HCT116 (cell line): Measurements from ENCODE around the gene ETNK1. TPM values are rescaled to one million over a fixed set of nuclear protein-coding genes. Genes with fewer than 3 reads are reported as not detected.
A peak's percentile ranks its signal among the peaks of the same experiment; 100 is the strongest.

Experiments
- ATAC-seq: fragments of 200-7000 bp; cut with Tn5 transposase; 2 replicates; pipeline ENCODE4 v1.9.1; 2020; ENCODE audit warnings: mild to moderate bottlenecking, moderate library complexity
- BruUV-seq: library from RNA; stranded (reverse); fragments of 400-500 nt; replicated peaks from 2 replicates; lab custom pipeline; 2021; lab: Mats Ljungman, UMichigan
- CTCF ChIA-PET: fragments of 300-600 bp; sonication (Branson Sonifier 250); formaldehyde crosslinking; loops from one replicate; lab custom pipeline; 2021; ENCODE audit warnings: antibody characterized with exemption; lab: Charles Lee
- POLR2A ChIA-PET: fragments of 300-600, 350-600 bp; sonication (Branson Sonifier 250); formaldehyde crosslinking; loops from one replicate; lab custom pipeline; 2021; ENCODE audit warnings: antibody characterized with exemption; lab: Charles Lee
- RAD21 ChIA-PET, 2 experiments: fragments of 300-600 bp; sonication (Branson Sonifier 250); formaldehyde crosslinking; loops; one replicate each; lab custom pipeline; 2023; ENCODE audit warnings: low total read pairs in 2 of 2; ENCODE audit not compliant: uncharacterized antibody in 2 of 2, unreplicated experiment in 2 of 2, low non-redundant PET in 1 of 2; lab: Charles Lee
- DNase-seq: peaks from one replicate; pipeline ENCODE4 v3.0.0-alpha.2; 2010; ENCODE audit warnings: low read depth, low spot score
- H2AFZ ChIP-seq: fragments of 200-600 bp; shearing (Covaris generic), sonication (generic); 2 replicates; pipeline ENCODE4 v1.6.1; 2017; ENCODE audit warnings: low read depth, mixed run types, mixed read lengths, antibody characterized with exemption, low read length; ENCODE audit not compliant: poor library complexity, severe bottlenecking
- H3K27ac ChIP-seq: 2 replicates; pipeline ENCODE4 v1.5.1; 2012; ENCODE audit warnings: low read depth, low read length
- H3K27me3 ChIP-seq: fragments of 200-600 bp; sonication (generic); 2 replicates; pipeline ENCODE4 v1.6.1; 2016; ENCODE audit warnings: mixed run types, low read length, mixed read lengths; ENCODE audit not compliant: insufficient read depth
- H3K36me3 ChIP-seq, 2 experiments: fragments of 200-500 bp in 1 of 2; fragments of 200-600 bp in 1 of 2; sonication (Bioruptor generic) in 1 of 2; sonication (generic) in 1 of 2; 2 replicates each; pipeline versions ENCODE4 v1.5.1 to v1.6.1; 2014 to 2016; ENCODE audit warnings: low read length in 2 of 2, inconsistent platforms in 1 of 2, mixed read lengths in 1 of 2, mixed run types in 1 of 2; ENCODE audit not compliant: insufficient read depth in 2 of 2, control insufficient read depth in 1 of 2
- H3K4me1 ChIP-seq, 2 experiments: fragments of 200-600 bp in 1 of 2; sonication (generic) in 1 of 2; 2 replicates each; pipeline versions ENCODE4 v1.5.1 to v1.6.1; 2012 to 2017; ENCODE audit warnings: low read length in 2 of 2, inconsistent platforms in 1 of 2, mild to moderate bottlenecking in 1 of 2, mixed read lengths in 1 of 2, mixed run types in 1 of 2, moderate library complexity in 1 of 2; ENCODE audit not compliant: insufficient read depth in 2 of 2, control insufficient read depth in 1 of 2
- H3K4me2 ChIP-seq: fragments of 200-600 bp; sonication (generic); 2 replicates; pipeline ENCODE4 v1.6.1; 2017; ENCODE audit warnings: mixed run types, low read length, mixed read lengths
- H3K4me3 ChIP-seq, 2 experiments: fragments of 200-600 bp in 1 of 2; sonication (generic) in 1 of 2; replicated peaks in 1 of 2; 2 replicates each; pipeline ENCODE4 v1.5.1; 2011 to 2016; ENCODE audit warnings: low read length in 2 of 2, control low read depth in 1 of 2, low read depth in 1 of 2, mild to moderate bottlenecking in 1 of 2, mixed read lengths in 1 of 2, mixed run types in 1 of 2
- H3K79me2 ChIP-seq: fragments of 200-600 bp; sonication (generic); 2 replicates; pipeline ENCODE4 v1.6.1; 2017; ENCODE audit warnings: mild to moderate bottlenecking, mixed run types, low read length, moderate library complexity, mixed read lengths; ENCODE audit not compliant: insufficient read depth
- H3K9ac ChIP-seq: fragments of 200-600 bp; sonication (generic); 2 replicates; pipeline ENCODE4 v1.6.1; 2016; ENCODE audit warnings: low read length, mixed read lengths
- H3K9me2 ChIP-seq: fragments of 200-600 bp; sonication (generic), shearing (Covaris generic); 2 replicates; pipeline ENCODE4 v1.6.1; 2017; ENCODE audit warnings: mixed run types, mild to moderate bottlenecking, moderate library complexity; ENCODE audit not compliant: insufficient read depth
- H3K9me3 ChIP-seq, 2 experiments: fragments of 200-500 bp in 1 of 2; fragments of 200-600 bp in 1 of 2; sonication (Bioruptor generic) in 1 of 2; sonication (generic) in 1 of 2; 2 replicates each; pipeline ENCODE4 v1.6.1; 2014 to 2017; ENCODE audit warnings: low read length in 2 of 2, mixed read lengths in 2 of 2, inconsistent platforms in 1 of 2, low read depth in 1 of 2, mild to moderate bottlenecking in 1 of 2, mixed run types in 1 of 2, moderate library complexity in 1 of 2; ENCODE audit not compliant: control insufficient read depth in 1 of 2, insufficient read depth in 1 of 2
- H4K20me1 ChIP-seq: fragments of 200-600 bp; sonication (generic), shearing (Covaris generic); 2 replicates; pipeline ENCODE4 v1.6.1; 2017; ENCODE audit warnings: mixed run types, mild to moderate bottlenecking, moderate library complexity; ENCODE audit not compliant: insufficient read depth
- CBX3 ChIP-seq: IDR thresholded peaks from 2 replicates; pipeline ENCODE4 v1.6.1; 2012; ENCODE audit warnings: low read depth
- CEBPB ChIP-seq: IDR thresholded peaks from 2 replicates; pipeline ENCODE4 v1.6.1; 2012; ENCODE audit warnings: low read depth
- EGR1 ChIP-seq: IDR thresholded peaks from 2 replicates; pipeline ENCODE4 v1.6.1; 2012; ENCODE audit warnings: low read depth
- ELF1 ChIP-seq: IDR thresholded peaks from 2 replicates; pipeline ENCODE4 v1.6.1; 2012; ENCODE audit warnings: low read depth, borderline replicate concordance
- EZH2 ChIP-seq: fragments of 200-600 bp; sonication (generic); IDR thresholded peaks from 2 replicates; pipeline ENCODE4 v1.6.1; 2017; ENCODE audit warnings: antibody characterized with exemption, mixed run types
- EZH2phosphoT487 ChIP-seq: fragments of 200-600 bp; IDR thresholded peaks from 2 replicates; pipeline ENCODE4 v1.6.1; 2018; ENCODE audit warnings: antibody characterized with exemption, borderline replicate concordance
- FOSL1 ChIP-seq: IDR thresholded peaks from 2 replicates; pipeline ENCODE4 v1.6.1; 2012; ENCODE audit warnings: low read depth
- POLR2A ChIP-seq: IDR thresholded peaks from 2 replicates; pipeline ENCODE4 v1.7.0; 2011; ENCODE audit warnings: borderline replicate concordance; ENCODE audit not compliant: insufficient read depth, insufficient read length; ENCODE audit errors: extremely low read depth
- RAD21 ChIP-seq: IDR thresholded peaks from 2 replicates; pipeline ENCODE4 v1.6.1; 2012; ENCODE audit warnings: low read depth, mild to moderate bottlenecking
- SIN3A ChIP-seq: IDR thresholded peaks from 2 replicates; pipeline ENCODE4 v1.6.1; 2012; ENCODE audit warnings: low read depth
- SP1 ChIP-seq: IDR thresholded peaks from 2 replicates; pipeline ENCODE4 v1.6.1; 2012; ENCODE audit warnings: low read depth
- SRF ChIP-seq: IDR thresholded peaks from 2 replicates; pipeline ENCODE4 v1.6.1; 2012; ENCODE audit warnings: low read depth
- YY1 ChIP-seq: IDR thresholded peaks from 2 replicates; pipeline ENCODE4 v1.6.1; 2011; ENCODE audit warnings: low read length, low read depth, moderate library complexity, mild to moderate bottlenecking; ENCODE audit not compliant: insufficient replicate concordance; ENCODE audit errors: extremely low read depth
- ZNF274 ChIP-seq: fragments of 200-500 bp; sonication (Bioruptor generic); IDR thresholded peaks from 2 replicates; pipeline ENCODE4 v1.6.1; 2014; ENCODE audit warnings: mild to moderate bottlenecking, low read depth, low read length, inconsistent platforms
- intact Hi-C: fragments of 100-400 bp; cut with micrococcal nuclease; formaldehyde crosslinking; loops from 2 replicates; pipeline ENCODE4 v1.10.0; 2022
- total RNA-seq: library from RNA; stranded (reverse); gene quantifications from one replicate; pipeline ENCODE4 v1.2.1, GENCODE V29; 2021; ENCODE audit not compliant: unreplicated experiment
- TF ChIP-seq, protein P1 (sequence below): IDR thresholded peaks from 2 replicates; pipeline ENCODE4 v1.6.1; 2011; ENCODE audit warnings: mild to moderate bottlenecking, low read length, moderate library complexity; ENCODE audit not compliant: insufficient replicate concordance; ENCODE audit errors: extremely low read depth
- TF ChIP-seq, protein P2 (sequence below): IDR thresholded peaks from 2 replicates; pipeline ENCODE4 v1.6.1; 2012
- TF ChIP-seq, protein P3 (sequence below), 3 experiments: fragments of 200-600 bp in 1 of 3; sonication (generic) in 1 of 3; IDR thresholded peaks in 2 of 3; conservative IDR thresholded peaks in 1 of 3; 2 replicates each; pipeline ENCODE4 v1.5.1; 2012 to 2017; ENCODE audit warnings: low read depth in 2 of 3, low read length in 2 of 3, antibody characterized with exemption in 1 of 3, borderline replicate concordance in 1 of 3, control low read depth in 1 of 3, mild to moderate bottlenecking in 1 of 3, mixed read lengths in 1 of 3, mixed run types in 1 of 3, moderate library complexity in 1 of 3; ENCODE audit not compliant: insufficient read depth in 1 of 3

The ETNK1 gene
- total RNA-seq, 1 experiment from 2014 or later: 83.6 TPM

DNA sequence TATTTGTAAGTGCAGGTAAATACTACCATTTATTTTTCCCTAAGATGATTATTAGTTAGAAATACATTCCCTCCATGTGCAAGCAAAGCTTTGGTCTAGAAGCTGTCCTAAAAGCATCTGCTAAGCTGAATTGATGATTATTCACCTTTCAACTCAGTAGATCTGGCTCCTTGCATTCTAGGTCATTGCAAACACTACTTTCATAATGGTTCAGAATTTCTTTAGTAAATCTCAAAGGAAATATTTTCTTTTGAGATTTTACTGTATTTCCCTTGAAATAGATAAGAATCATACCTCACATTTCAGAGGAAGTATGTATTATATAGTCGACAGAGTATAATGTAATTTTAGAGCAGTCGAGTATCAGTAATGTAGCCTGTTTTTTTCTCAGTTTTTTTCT, 2.4 kb downstream of the ETNK1 start:
- peak overlapping the region; percentile 81; the same call in 1 of the 2 replicates for H3K4me2 ChIP-seq
- RAD21 ChIA-PET: no interaction called here
- 0 out of 2 replicates have a peak, but pooled peaks cover 5% of the 10 kb centered on the region for H4K20me1 ChIP-seq
- no peak overlapping the region for H3K9ac ChIP-seq
- no peak for ATAC-seq
- H2AFZ ChIP-seq: no peak overlapping the region
- H3K36me3 ChIP-seq: no peaks in the 10 kb centered on the region
- peaks cover 74% of the 10 kb centered on the region for H3K79me2 ChIP-seq
- DNase-seq: no peak
- no peaks in the 10 kb centered on the region for H3K9me2 ChIP-seq
- H3K27me3 ChIP-seq: no peaks in the 10 kb centered on the region
- no peaks in the 10 kb centered on the region for H3K9me3 ChIP-seq
- H3K4me1 ChIP-seq: peaks cover 9 to 20% of the 10 kb centered on the region in 2 experiments; a peak in 3 of 4 replicates
- no peak overlapping the region for H3K4me3 ChIP-seq
- no peak for TF ChIP-seq EGR1
- TF ChIP-seq, protein P1, sequence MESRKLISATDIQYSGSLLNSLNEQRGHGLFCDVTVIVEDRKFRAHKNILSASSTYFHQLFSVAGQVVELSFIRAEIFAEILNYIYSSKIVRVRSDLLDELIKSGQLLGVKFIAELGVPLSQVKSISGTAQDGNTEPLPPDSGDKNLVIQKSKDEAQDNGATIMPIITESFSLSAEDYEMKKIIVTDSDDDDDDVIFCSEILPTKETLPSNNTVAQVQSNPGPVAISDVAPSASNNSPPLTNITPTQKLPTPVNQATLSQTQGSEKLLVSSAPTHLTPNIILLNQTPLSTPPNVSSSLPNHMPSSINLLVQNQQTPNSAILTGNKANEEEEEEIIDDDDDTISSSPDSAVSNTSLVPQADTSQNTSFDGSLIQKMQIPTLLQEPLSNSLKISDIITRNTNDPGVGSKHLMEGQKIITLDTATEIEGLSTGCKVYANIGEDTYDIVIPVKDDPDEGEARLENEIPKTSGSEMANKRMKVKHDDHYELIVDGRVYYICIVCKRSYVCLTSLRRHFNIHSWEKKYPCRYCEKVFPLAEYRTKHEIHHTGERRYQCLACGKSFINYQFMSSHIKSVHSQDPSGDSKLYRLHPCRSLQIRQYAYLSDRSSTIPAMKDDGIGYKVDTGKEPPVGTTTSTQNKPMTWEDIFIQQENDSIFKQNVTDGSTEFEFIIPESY: no peak
- no peak for TF ChIP-seq ELF1
- no peak for TF ChIP-seq RAD21
- TF ChIP-seq ZNF274: no peak
- TF ChIP-seq, all 23 proteins: peak for 0
- ChIA-PET CTCF (no interaction called here), POLR2A (interaction anchor here (1.3 kb wide), 1 partner anchor 83 kb away, joined by 3 read pairs; no protein-coding TSS in a partner anchor)
- intact Hi-C loops: no loop called here
- no peak overlapping the region for H3K27ac ChIP-seq
- no TSS peak for BruUV-seq

DNA sequence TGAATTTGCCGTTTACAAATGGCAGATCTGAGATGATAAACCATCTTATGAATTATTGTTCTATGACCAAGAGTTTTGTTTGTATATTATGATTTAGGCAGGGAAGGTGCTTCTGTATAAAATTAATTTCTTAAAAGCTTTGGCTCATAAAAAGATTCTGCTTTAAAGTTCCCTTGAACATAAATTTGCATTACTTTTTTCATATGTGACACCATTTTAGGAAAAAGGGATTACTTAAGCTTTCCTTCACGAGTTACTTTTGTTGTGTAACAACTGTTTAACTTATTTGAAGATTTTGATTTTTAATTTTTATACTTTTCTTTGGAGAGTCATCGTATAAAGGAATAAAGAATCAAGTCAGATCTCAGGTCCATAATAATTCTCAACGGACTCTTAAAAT, 3.3 kb downstream of the ETNK1 start:
- ChIA-PET RAD21 (no interaction called here), CTCF (no interaction called here), POLR2A (interaction anchor here (1.3 kb wide), 1 partner anchor 83 kb away, joined by 3 read pairs; no protein-coding TSS in a partner anchor)
- no peaks in the 10 kb centered on the region for H3K36me3 ChIP-seq
- no peaks in the 10 kb centered on the region for H3K9me3 ChIP-seq
- no peak overlapping the region for H3K4me3 ChIP-seq
- H3K9ac ChIP-seq: no peak overlapping the region
- no peak overlapping the region for H3K27ac ChIP-seq
- H3K27me3 ChIP-seq: no peaks in the 10 kb centered on the region
- H2AFZ ChIP-seq: no peak overlapping the region
- no peaks in the 10 kb centered on the region for H3K9me2 ChIP-seq
- H3K79me2 ChIP-seq: peaks cover 83% of the 10 kb centered on the region
- intact Hi-C loops: no loop called here
- no peak for ATAC-seq
- 0 out of 2 replicates have a peak, but pooled peaks cover 5% of the 10 kb centered on the region for H4K20me1 ChIP-seq
- no peak overlapping the region for H3K4me2 ChIP-seq
- no TSS peak for BruUV-seq
- H3K4me1 ChIP-seq: peaks cover 9 to 20% of the 10 kb centered on the region in 2 experiments; a peak in 3 of 4 replicates
- DNase-seq: no peak
- TF ChIP-seq RAD21: no peak
- TF ChIP-seq, protein P2, sequence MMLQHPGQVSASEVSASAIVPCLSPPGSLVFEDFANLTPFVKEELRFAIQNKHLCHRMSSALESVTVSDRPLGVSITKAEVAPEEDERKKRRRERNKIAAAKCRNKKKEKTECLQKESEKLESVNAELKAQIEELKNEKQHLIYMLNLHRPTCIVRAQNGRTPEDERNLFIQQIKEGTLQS: no peak
- TF ChIP-seq CBX3: no peak
- no peak for TF ChIP-seq CEBPB
- TF ChIP-seq EZH2phosphoT487: no peak
- TF ChIP-seq SRF: no peak
- TF ChIP-seq ELF1: no peak
- TF ChIP-seq, protein P3, sequence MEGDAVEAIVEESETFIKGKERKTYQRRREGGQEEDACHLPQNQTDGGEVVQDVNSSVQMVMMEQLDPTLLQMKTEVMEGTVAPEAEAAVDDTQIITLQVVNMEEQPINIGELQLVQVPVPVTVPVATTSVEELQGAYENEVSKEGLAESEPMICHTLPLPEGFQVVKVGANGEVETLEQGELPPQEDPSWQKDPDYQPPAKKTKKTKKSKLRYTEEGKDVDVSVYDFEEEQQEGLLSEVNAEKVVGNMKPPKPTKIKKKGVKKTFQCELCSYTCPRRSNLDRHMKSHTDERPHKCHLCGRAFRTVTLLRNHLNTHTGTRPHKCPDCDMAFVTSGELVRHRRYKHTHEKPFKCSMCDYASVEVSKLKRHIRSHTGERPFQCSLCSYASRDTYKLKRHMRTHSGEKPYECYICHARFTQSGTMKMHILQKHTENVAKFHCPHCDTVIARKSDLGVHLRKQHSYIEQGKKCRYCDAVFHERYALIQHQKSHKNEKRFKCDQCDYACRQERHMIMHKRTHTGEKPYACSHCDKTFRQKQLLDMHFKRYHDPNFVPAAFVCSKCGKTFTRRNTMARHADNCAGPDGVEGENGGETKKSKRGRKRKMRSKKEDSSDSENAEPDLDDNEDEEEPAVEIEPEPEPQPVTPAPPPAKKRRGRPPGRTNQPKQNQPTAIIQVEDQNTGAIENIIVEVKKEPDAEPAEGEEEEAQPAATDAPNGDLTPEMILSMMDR (IDR thresholded peaks at IDR 0.05 in 2 of 3, conservative IDR thresholded peaks at IDR 0.05 in 1 of 3; ENCODE audit: borderline replicate concordance in 1 of 3, insufficient read depth in 1 of 3, low read depth in 2 of 3, low read length in 2 of 3): no peak
- no peak for TF ChIP-seq FOSL1
- TF ChIP-seq EZH2: no peak
- TF ChIP-seq SP1: no peak
- TF ChIP-seq SIN3A: no peak
- no peak for TF ChIP-seq POLR2A
- TF ChIP-seq ZNF274: no peak
- no peak for TF ChIP-seq YY1
- no peak for TF ChIP-seq EGR1
